Left renal cortex interstitium (tissue), 4 donors: Measurements from ENCODE around the gene QRFP. TPM values are rescaled to one million over a fixed set of nuclear protein-coding genes. Genes with fewer than 3 reads are reported as not detected.

Source experiments
- DNase-seq, 4 donors: peaks; one replicate each; pipeline ENCODE4 v3.0.0-alpha.2; 2013; ENCODE audit warnings: low read depth in 4 of 4, low spot score in 2 of 4, missing footprints in 1 of 4
- polyA plus RNA-seq, 4 donors: library from polyadenylated mRNA; unstranded; fragments of 120-200 nt; gene quantifications; one replicate each; pipeline ENCODE4 v1.2.1, GENCODE V29; 2013; ENCODE audit not compliant: insufficient read length in 4 of 4

Gene QRFP
- under 1 TPM; 0.32 to 0.81 (median 0.49) TPM for polyA plus RNA-seq

- no peak for DNase-seq
Measured at GRCh38 chr9:130896233-130897014, at the start of gene QRFP. QRFP (minus strand) TSS chr9:130896812; CDS start chr9:130893838, 2,974 bp downstream.

GRCh38 chr9:130945173-130945572 is 48.6 kb upstream of the QRFP start:
- DNase-seq = no peak

- no peak for DNase-seq
Measured at GRCh38 chr9:130944510-130945058, 48.0 kb upstream of the QRFP start.

GRCh38 chr9:130943777-130944176 is 47.2 kb upstream of the QRFP start:
- DNase-seq = no peak

GRCh38 chr9:130943221-130943620 is 46.6 kb upstream of the QRFP start:
- DNase-seq = no peak

GRCh38 chr9:130942679-130943078 is 46.1 kb upstream of the QRFP start:
- DNase-seq = no peak

GRCh38 chr9:130942084-130942483 is 45.5 kb upstream of the QRFP start:
- no peak for DNase-seq

GRCh38 chr9:130940693-130941576 is 44.3 kb upstream of the QRFP start:
- DNase-seq = no peak

- no peak for DNase-seq
Measured at GRCh38 chr9:130940027-130940549, 43.5 kb upstream of the QRFP start.

GRCh38 chr9:130939405-130940026 is 42.9 kb upstream of the QRFP start:
- DNase-seq = no peak

GRCh38 chr9:130938652-130939404 is 42.2 kb upstream of the QRFP start, which contains the start of gene FIBCD1:
FIBCD1 (minus strand) TSS chr9:130939247; CDS start chr9:130938607, 640 bp downstream.
- no peak for DNase-seq

GRCh38 chr9:130938184-130938651 is 41.6 kb upstream of the QRFP start:
- DNase-seq = no peak

- no peak for DNase-seq
Measured at GRCh38 chr9:130937146-130938076, 40.8 kb upstream of the QRFP start.

- no peak for DNase-seq
Measured at GRCh38 chr9:130936285-130937117, 39.9 kb upstream of the QRFP start.

- DNase-seq = no peak
Measured at GRCh38 chr9:130935648-130936271, 39.1 kb upstream of the QRFP start.

- no peak for DNase-seq
Measured at GRCh38 chr9:130934702-130935647, 38.4 kb upstream of the QRFP start.
